Central memory CD4-positive, alpha-beta T cell (primary cell): ENCODE results near the gene SNX10.
"Not testable (repeated sequence)": the region's sequence is repeated elsewhere in the genome, so short reads cannot be mapped to it uniquely, and the experiment has no call there.

Experiments
- DNase-seq: peaks from one replicate; pipeline ENCODE4 v3.0.0; 2022
- total RNA-seq, 3 experiments: gene quantifications; one replicate each; lab custom pipeline; 2026; lab: John Stamatoyannopoulos, UW

The SNX10 gene
- 8.1 to 25.8 (median 13.2) reads per million in 3 experiments for total RNA-seq

GRCh38 chr7:26291699-26292538 is at the start of gene SNX10:
Gene SNX10, plus strand, starts transcription at chr7:26291862. Its CDS starts 54,581 bp downstream, at chr7:26346443.
- DNase-seq, result peak; percentile 64

- no peak for DNase-seq
Measured at GRCh38 chr7:26245150-26245549, 46.5 kb upstream of the SNX10 start.

- no peak for DNase-seq
Measured at GRCh38 chr7:26250239-26250638, 41.4 kb upstream of the SNX10 start.

GRCh38 chr7:26261866-26262265 is 29.8 kb upstream of the SNX10 start:
- DNase-seq, result not testable (repeated sequence)

GRCh38 chr7:26265065-26265464 is 26.6 kb upstream of the SNX10 start:
- no peak for DNase-seq

- no peak for DNase-seq
Measured at GRCh38 chr7:26265499-26266075, 26.1 kb upstream of the SNX10 start.

- DNase-seq, result no peak
Measured at GRCh38 chr7:26267601-26268166, 24.0 kb upstream of the SNX10 start.

GRCh38 chr7:26275213-26275612 is 16.4 kb upstream of the SNX10 start:
- no peak for DNase-seq

- DNase-seq, result no peak
Measured at GRCh38 chr7:26278770-26279169, 12.9 kb upstream of the SNX10 start.

- DNase-seq, result peak; percentile 25
Measured at GRCh38 chr7:26279405-26279804, 12.3 kb upstream of the SNX10 start.

- DNase-seq, result no peak
Measured at GRCh38 chr7:26280097-26280496, 11.6 kb upstream of the SNX10 start.

GRCh38 chr7:26280723-26281122 is 10.9 kb upstream of the SNX10 start:
- DNase-seq, result no peak

- no peak for DNase-seq
Measured at GRCh38 chr7:26284477-26284876, 7.2 kb upstream of the SNX10 start.

GRCh38 chr7:26284995-26285632 is 6.5 kb upstream of the SNX10 start:
- no peak for DNase-seq

GRCh38 chr7:26286157-26286556 is 5.5 kb upstream of the SNX10 start:
- DNase-seq, result no peak

- not testable (repeated sequence) for DNase-seq
Measured at GRCh38 chr7:26288126-26288525, 3.5 kb upstream of the SNX10 start.

- DNase-seq, result no peak
Measured at GRCh38 chr7:26291251-26291650, 411 bp upstream of the SNX10 start.

GRCh38 chr7:26292768-26293560 is 1.3 kb downstream of the SNX10 start:
- no peak for DNase-seq

- DNase-seq, result peak; percentile 69
Measured at GRCh38 chr7:26293569-26294308, 2.1 kb downstream of the SNX10 start.

- DNase-seq, result no peak
Measured at GRCh38 chr7:26295015-26295414, 3.4 kb downstream of the SNX10 start.

- no peak for DNase-seq
Measured at GRCh38 chr7:26295586-26295985, 3.9 kb downstream of the SNX10 start.
